HL-60/S4 (cell line): Measurements from ENCODE around the gene SDK2.

Experiments
- in situ Hi-C: fragments of 300-500 bp; cut with MboI; formaldehyde crosslinking; loops from 2 replicates; pipeline ENCODE4 v1.14.3; 2022; ENCODE audit warnings: low sequenced_read_pairs

The SDK2 gene

GRCh38 chr17:73519011-73519410 is 125.2 kb downstream of the SDK2 start:
- in situ Hi-C loops = no loop called here

DNA sequence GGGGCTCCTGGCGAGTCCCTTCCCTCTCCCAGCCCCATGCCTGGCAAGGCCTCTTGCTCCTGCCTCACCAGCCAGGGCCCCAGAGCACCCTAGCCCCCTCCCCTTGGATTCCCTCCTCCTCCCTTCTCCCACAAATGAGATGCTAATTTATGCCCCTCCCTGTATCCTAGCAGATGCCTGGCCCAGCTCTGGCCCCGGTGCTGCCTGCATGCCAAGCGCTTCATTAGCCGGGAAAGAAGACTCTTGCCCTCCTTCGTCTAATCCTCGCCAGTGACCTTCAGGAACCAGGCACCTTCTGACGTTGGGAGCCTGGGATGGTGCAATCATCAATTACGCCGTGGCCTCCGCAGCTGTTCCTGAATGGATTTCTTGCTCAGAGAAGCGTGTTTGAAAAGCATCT is 127.8 kb downstream of the SDK2 start:
- in situ Hi-C loops = no loop called here

DNA sequence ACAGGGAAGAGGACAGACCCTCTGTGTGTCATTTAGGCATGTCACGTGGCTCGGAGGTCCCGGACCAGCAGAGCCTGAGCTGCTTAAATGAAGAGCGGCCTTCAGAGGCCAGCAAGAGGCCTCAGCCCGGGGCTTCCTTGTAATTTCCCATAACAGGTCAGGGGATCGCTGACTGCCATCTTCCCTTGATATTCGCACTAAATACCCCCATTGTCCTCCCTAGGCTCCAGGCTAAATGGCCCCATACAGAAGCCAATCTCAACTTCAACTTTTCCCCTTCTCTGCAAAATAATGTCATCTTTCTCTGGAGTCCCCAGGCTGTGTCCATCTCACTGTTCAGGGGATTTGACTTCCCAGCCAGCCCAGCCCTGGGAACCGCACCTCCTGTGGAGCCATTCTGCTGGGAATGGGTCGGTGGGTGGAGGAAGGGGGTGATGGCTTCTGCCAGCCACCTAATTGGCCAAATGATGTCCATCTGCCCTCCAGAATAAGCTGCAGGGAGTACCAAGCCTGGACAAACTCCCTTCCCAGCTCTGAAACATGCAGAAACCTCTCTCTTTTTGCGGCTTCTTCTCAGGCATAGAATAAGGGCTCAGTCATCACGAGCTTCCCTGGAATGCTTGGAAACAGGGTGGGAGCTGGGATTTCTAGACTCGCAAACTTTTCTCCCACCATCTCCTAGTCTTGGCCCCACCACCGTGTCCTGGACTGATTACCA is 129.9 kb downstream of the SDK2 start:
- in situ Hi-C loops = no loop called here

DNA sequence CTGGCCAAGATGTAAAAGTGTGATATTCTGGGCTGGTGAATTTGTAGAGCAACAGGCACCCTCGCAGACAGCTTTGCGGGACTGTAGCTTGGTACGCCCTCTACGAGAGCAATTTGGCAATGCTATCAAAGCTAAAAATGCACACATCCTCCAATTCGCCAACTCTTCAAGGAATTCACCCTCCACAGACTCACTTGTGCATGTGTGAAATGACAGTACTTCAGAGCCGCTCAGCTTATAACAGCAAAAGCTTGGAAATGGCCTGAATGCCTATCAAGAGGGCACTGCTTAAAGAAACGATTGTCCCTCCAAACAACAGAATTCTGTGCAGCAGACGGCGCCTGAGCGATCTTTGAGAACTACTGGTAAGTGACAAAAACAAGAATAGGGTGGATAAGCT is 130.8 kb downstream of the SDK2 start:
- in situ Hi-C loops = no loop called here

DNA sequence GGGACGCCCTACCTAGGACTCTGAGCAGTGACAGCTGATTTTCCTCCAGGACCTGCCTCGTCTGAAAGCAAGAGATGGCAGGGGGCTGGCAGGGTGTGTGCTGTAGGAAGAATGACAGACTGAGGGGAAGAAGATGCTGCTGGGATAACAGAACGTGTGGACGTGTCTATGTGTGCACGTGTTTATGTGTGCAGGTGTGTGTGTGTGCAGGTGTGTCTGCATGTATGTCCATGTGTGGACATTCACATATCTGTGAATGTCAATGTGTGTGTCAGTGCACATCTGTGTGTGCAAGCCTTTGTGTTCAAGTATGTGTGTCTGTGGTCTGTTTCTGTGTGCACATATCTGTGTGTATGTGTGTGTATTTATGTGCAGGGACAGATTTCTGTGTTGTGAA is 132.5 kb downstream of the SDK2 start:
- in situ Hi-C loops = no loop called here

- in situ Hi-C loops = no loop called here
Measured at GRCh38 chr17:73510981-73511718, 133.1 kb downstream of the SDK2 start.

- in situ Hi-C loops = no loop called here
Measured at GRCh38 chr17:73508931-73509605, 135.2 kb downstream of the SDK2 start.

DNA sequence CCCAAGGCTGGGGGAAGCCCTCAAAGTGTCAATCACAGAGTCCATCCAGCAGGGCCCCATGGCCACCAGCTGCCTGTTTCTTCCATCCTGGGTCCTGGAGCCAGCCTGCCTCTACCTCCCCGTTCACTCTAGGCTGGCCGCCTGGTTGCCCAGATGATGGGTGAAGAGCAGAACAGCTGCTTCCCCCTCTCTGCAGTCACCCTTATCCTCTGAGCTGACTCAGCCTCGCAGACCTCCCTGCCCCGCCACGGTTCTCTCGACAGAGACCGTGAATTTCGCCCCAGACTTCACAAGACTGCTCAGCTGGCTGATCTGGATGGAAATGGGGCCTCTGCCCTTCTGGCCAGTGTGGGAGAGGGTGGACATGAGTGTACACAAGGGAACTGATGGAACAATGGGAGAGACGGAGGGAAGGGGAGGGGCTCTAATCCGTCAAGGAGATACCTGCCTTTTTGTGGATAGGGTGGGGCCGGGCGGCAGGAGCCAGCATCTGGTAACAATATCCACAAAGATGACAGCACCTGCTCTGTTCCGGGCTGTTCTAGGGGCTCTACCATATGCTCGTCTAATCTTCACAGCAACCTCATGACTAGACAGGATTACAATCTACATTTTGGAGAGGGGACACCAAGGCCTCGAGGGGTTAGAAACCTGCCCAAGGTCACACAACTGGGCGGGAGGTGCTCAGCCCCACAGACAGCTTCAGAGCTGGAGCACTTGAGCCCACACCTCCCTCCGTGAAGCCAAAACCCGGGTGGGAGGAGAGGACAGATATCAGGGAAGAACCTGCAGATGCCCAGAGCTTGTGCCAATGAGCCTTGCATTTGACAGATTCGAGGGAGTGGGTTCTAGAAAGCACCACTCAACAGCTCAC is 136.0 kb downstream of the SDK2 start:
- in situ Hi-C loops = no loop called here

DNA sequence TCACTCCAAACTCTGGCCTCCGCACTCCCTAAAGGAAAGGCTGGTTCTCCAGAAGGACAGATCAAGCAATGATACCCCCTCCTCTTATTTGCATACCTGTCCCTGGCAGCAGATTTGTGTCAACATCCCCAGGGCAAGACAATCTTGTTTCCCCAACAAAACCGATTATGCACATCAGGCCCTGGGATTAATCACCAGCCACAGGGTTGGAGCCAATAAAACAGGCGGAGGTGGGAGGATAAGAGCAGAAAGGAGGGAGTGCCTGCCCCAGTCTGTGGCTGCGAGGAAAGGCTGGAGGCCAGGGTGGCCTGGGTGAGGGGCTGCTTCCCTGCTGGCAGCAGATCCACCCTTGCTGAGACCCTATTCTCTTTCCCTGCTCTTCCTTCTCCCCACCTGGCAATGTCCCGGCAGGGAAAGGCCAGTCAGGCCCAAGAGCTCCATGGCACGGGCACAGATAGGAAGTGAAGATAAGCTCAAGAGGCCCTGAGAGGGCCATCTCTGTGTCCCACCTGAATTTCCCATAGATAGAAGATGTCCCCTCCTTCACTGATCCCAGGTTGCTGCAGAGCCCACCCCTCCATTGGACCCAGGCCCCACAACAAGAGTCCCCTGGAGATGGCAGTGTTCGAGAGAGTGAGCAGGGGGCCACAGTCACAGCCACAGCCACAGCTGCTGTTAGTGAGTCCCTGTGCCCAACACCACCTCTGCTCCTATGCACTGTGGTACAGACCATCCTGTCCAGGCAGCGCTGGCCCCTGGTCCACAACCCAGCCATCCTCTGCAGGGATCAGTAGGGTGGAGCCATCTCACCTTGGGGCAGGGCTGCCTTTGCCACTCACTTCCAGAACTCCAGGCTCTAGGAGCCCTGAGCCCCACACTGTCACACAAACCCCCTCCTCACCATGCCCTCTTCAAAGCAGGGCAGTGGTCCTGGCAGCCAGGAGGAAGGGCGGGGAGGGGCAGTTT is 137.5 kb downstream of the SDK2 start:
- in situ Hi-C loops = no loop called here

DNA sequence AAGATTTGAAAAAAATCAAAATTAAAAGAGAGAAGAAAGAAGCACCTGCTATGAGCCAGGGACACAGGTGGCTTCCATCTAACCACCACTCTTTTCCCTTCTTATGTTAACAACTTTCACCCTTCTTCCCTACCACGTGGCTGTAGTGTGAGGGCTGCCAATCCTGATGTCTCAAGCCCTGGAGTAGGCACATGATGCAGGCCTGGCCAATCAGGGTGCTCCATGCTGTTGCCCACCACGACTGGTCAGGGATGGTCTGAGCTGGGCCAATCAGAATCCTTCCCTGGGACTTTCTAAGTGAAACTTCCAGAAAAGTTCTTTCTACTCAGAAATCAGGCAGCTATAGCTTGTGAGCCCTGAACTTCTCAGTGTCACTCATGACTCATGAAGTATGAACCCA is 140.7 kb downstream of the SDK2 start:
- in situ Hi-C loops = no loop called here

- in situ Hi-C loops = no loop called here
Measured at GRCh38 chr17:73500414-73500999, 143.7 kb downstream of the SDK2 start.

DNA sequence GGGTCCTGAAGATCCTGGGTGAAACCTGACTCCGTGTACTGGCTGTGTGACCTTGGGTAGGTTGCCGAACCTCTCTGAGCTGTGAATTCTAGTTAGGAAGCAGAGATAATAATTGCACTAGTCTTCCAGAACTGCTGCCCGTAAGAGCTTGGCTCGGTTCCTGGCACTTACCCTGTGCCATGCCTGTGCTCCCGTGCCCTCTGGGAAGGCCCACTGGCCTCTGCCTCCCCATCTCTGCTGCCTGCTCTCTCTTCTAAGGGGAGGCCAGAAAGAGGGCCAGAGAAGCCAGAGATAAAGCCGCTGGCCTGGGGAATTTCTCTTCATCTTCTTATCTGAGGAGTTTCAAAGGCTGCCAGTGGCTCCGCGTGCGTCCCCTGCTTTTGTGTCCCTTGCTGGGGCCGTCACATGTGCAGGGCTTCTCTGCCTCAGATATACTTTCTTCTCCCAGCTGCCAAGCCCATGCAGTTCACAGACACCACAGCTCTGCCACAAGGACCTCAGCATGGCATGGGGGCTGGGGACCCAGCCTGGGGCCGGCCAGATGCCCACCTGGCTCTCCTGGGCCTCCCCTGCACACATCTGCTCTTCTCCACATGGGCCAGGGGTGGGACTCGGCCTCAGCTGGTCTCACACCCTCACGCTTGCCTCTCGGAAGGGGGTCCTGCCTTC is 145.2 kb downstream of the SDK2 start:
- in situ Hi-C loops = no loop called here

DNA sequence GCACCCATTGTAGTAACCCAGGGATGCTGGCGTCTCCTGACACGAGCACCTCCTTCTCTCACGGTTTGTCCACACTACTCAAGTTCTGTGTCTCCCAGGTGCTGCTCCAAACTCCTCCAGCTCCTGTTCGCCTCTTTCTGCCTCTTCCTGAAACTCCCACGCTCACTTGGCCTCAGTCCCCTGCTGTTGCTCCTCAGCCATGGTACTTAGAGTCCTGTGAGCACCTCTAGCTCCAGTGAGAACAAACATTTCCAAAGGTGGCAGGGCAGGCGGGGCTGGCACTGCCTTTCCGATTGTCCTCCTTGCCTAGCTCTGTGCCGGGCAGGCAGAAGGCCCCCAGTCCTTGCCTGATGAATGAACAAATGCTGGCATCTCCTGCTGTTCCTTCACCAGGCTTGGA is 146.1 kb downstream of the SDK2 start:
- in situ Hi-C loops = no loop called here

GRCh38 chr17:73497721-73498120 is 146.5 kb downstream of the SDK2 start:
- in situ Hi-C loops = no loop called here

- in situ Hi-C loops = no loop called here
Measured at GRCh38 chr17:73496232-73496631, 148.0 kb downstream of the SDK2 start.

DNA sequence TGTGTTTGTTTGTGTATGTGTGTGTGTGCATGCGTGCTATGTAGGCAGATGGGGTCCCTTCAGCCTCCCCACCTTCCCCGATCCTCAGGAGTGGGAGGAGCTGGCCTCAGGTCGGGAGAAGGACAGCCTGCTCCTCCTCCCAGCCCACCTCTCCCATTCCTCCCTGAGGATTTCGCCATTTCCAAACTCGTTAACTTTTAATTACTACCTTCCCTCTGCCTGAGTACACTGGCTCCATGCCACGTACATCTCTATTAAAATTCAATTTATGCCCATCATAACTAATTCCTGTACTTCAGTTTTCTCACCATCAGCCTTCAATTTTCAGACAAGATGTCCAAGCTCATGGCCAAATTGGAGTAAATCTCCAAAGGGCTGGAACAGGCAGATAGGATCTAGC is 148.6 kb downstream of the SDK2 start:
- in situ Hi-C loops = no loop called here

DNA sequence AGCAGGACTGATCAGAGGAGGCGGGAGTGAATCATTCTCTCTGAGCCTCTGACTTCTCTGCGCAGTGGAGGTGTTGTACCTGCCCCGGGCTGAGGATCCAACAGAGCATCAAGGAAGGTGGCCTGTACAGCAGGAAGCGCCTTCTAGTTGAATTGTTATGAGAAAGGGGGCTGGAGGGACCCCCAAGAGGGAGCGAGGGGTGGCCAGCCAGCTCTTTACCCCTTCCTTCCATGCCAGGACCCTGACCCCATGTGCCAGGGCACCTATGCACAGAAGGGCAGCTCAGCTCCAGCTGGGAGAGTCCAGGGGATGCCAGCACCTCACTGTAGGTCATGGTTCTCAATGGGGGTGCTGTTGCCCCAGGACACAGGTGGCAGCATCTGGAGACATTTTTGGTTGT is 149.3 kb downstream of the SDK2 start:
- in situ Hi-C loops = no loop called here

DNA sequence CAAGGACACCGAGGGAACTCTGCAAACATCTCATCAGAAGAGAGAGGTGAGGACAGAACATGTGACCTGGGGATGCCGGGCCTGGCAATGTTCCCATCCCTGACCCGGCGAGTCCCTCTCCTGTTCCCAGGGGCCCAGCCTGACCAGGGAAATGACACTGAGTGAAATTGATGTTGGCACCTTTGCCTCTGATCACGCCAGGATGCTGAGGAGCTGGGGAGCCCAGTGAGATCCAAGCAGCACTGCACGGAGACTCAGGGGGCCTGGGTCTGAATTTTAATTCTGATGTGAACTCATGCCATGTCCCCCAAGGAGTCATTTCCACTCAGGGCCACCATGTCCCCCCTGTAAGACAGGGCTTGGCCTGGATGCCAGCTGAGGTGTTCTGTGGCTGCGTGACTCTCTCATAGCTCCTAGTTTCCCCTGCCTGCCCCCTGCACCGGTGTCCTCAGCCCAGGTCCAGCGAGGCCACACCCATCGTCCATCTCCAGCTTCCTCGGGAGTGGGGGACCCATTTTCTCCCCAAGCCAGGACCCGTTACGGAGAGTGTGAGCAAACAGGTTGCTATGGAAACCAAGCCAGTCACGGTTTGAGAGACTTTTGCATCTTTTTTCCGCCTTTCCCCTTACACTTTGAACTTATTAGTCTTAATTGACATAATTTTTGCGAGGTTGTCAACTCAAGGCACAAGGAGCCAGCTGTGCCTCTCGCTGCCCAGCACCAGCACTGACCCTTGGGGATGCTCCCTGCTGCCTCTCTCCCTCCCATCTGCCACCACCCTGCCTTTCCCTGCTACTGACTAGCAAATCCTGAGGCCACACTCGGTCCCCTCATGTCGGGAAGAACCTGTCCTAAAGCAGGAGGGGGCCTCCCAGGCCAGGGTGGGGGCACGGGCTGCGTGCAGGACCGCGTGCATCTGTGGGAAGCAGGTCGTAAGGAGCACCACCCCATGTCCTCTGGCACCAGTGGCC is 150.0 kb downstream of the SDK2 start:
- in situ Hi-C loops = no loop called here
